Psoas muscle (tissue), 8 donors: ENCODE results near the gene PDZD2. TPM values are rescaled to one million over a fixed set of nuclear protein-coding genes. Genes with fewer than 3 reads are reported as not detected.

Source experiments
- ATAC-seq, 4 donors: fragments of 200-7000 bp; cut with Tn5 transposase; one replicate each; pipeline ENCODE4 v1.9.1; 2020; ENCODE audit warnings: moderate library complexity in 3 of 4, mild to moderate bottlenecking in 2 of 4
- DNase-seq, 2 donors: peaks; one replicate each; pipeline ENCODE4 v3.0.0-alpha.2; 2020
- H3K27ac ChIP-seq: fragments of 200-600 bp; one replicate; pipeline ENCODE4 v1.8.0; 2022
- H3K27me3 ChIP-seq, 3 donors: fragments of 200-600 bp in 1 of 3; one replicate each; pipeline versions ENCODE4 v1.6.1 to v1.8.0; 2013 to 2022; ENCODE audit warnings: low read length in 2 of 3, mild to moderate bottlenecking in 2 of 3, moderate library complexity in 1 of 3; ENCODE audit not compliant: insufficient read depth in 3 of 3
- H3K36me3 ChIP-seq, 2 donors: fragments of 200-600 bp in 1 of 2; one replicate each; pipeline versions ENCODE4 v1.6.1 to v1.8.0; 2013 to 2022; ENCODE audit warnings: low read depth in 1 of 2, mild to moderate bottlenecking in 1 of 2, moderate library complexity in 1 of 2; ENCODE audit not compliant: insufficient read depth in 1 of 2
- H3K4me1 ChIP-seq: fragments of 200-600 bp; one replicate; pipeline ENCODE4 v1.8.0; 2022
- H3K4me3 ChIP-seq: fragments of 200-600 bp; one replicate; pipeline ENCODE4 v1.8.0; 2022; ENCODE audit warnings: mild to moderate bottlenecking
- H3K9me3 ChIP-seq: fragments of 200-600 bp; one replicate; pipeline ENCODE4 v1.8.0; 2022
- CTCF ChIP-seq: fragments of 200-600 bp; IDR thresholded peaks from one replicate; pipeline ENCODE4 v1.8.0; 2022; ENCODE audit warnings: antibody characterized with exemption
- WGBS, 3 donors: extraction: QIAGEN DNeasy Blood & Tissue Kit; methylation state at CpG; one replicate each; pipeline versions ENCODE4 v1.1.6 to v1.1.7; 2013; 5-methylcytosine and 5-hydroxymethylcytosine counted together
- intact Hi-C, 2 donors: fragments of 100-400 bp; cut with DNase I; formaldehyde crosslinking; loops; one replicate each; pipeline versions ENCODE4 v1.11.0 to v1.14.2; 2022
- polyA plus RNA-seq, 3 donors: library from polyadenylated mRNA; stranded (reverse); fragments of 200-250 nt; gene quantifications; one replicate each; pipeline ENCODE4 v1.2.3, GENCODE V29; 2013
- total RNA-seq, 4 donors: library from RNA; stranded (reverse); fragmentation: NEBNext Ultra II Directional in 2 of 4; extraction: Animal tissue kit (Norgen Biotek cat#: 25700) in 2 of 4; gene quantifications; one replicate each; pipeline versions ENCODE4 v1.2.1 to v1.2.4, GENCODE V29; 2021 to 2023
- donor health status: healthy with polysubstance abuse.
- donor health status: DM: no; HTN: no; CAD: no; lungs with moderate emphysema.
- donor health status: Bipolar disorder and iron deficiency.
- donor health status: healthy.
- donor health status: DM: yes; HTN: yes; CAD: no.
- donor health status: DM: no; HTN: no; CAD: no.
- donor health status: DM: no; HTN: no; CAD: no.
- donor health status: DM: yes; HTN: yes; CAD: no.

PDZD2 gene
- total and polyA plus RNA-seq, 7 donors, result 1.4 to 17.5 (median 4.5) TPM

DNA sequence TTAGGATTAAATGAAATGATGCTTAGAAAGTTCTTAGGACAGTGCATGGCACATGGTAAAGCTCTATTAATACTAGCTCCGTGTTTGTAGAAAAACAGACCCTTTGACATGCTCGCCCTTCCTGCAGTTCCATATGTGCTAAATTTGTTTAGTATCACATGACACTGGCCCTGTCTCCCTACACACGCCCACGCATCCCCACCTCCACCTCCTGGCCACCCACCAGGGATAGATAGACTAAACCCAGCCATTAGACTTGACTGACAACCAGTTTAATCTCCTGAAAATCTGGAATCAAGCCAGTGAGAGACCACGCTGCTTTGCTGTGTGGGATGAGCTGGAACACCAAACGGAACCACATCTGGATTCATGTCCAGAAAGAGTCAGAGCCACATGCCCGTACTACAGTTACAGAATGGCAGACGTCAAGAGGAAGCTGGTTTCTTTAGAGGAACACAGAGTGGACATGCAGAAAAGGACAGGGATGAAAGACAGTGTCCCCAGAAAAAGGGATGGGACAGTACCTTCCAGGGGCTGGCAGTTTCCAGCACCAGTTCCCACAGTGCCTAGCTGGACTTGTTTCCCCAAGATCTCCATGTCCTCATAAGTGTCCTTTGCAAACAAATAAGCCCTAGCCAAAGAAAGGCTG is 186.1 kb downstream of the PDZD2 start:
- intact Hi-C loops, result loop anchor here (2.0 to 5.0 kb wide), 4 partner anchors 252 to 268 kb away; no protein-coding TSS in a partner anchor
- TF ChIP-seq CTCF, result no peak
- no peaks in the 10 kb centered on the region for H3K36me3 ChIP-seq
- 38 to 44% (median 42%) methylated on average over 8 of the region's 8 CpGs for WGBS, 3 donors
- no peak for DNase-seq
- peak in 1 of 4 donors; percentile 36 for ATAC-seq
- no peaks in the 10 kb centered on the region for H3K27me3 ChIP-seq
- H3K27ac ChIP-seq, result no peak overlapping the region
- H3K4me3 ChIP-seq, result no peak overlapping the region
- no peaks in the 10 kb centered on the region for H3K9me3 ChIP-seq
- no peaks in the 10 kb centered on the region for H3K4me1 ChIP-seq

GRCh38 chr5:31825518-31826068 is 186.7 kb downstream of the PDZD2 start:
- WGBS, 3 donors, result 15 to 20% (median 17%) methylated on average over 8 of the region's 8 CpGs
- DNase-seq (peak in 1 of 2 donors; percentile 17), ATAC-seq (peak; percentile 60 to 81 (median 78))
- TF ChIP-seq CTCF, result peak; percentile 73
- Histone ChIP-seq H3K4me3 (no peak overlapping the region), H3K4me1 (no peaks in the 10 kb centered on the region), H3K36me3 (no peaks in the 10 kb centered on the region), H3K9me3 (no peaks in the 10 kb centered on the region), H3K27ac (no peak overlapping the region), H3K27me3 (no peaks in the 10 kb centered on the region)
- intact Hi-C loops, result loop anchor here (2.0 to 5.0 kb wide), 4 partner anchors 251 to 267 kb away; no protein-coding TSS in a partner anchor

- no peaks in the 10 kb centered on the region for H3K36me3 ChIP-seq
- no peak overlapping the region for H3K4me3 ChIP-seq
- no peak for DNase-seq
- no peaks in the 10 kb centered on the region for H3K4me1 ChIP-seq
- no peak overlapping the region for H3K27ac ChIP-seq
- no peaks in the 10 kb centered on the region for H3K9me3 ChIP-seq
- no peaks in the 10 kb centered on the region for H3K27me3 ChIP-seq
- intact Hi-C loops, result loop anchor here in 1 of 2 donors (5.0 kb wide), 2 partner anchors 249 to 264 kb away; no protein-coding TSS in a partner anchor
- no peak for TF ChIP-seq CTCF
- 96 to 100% (median 97%) methylated on average over 1 of the region's 1 CpG for WGBS, 3 donors
- no peak for ATAC-seq
Observed at GRCh38 chr5:31827867-31828266, 188.9 kb downstream of the PDZD2 start.

DNA sequence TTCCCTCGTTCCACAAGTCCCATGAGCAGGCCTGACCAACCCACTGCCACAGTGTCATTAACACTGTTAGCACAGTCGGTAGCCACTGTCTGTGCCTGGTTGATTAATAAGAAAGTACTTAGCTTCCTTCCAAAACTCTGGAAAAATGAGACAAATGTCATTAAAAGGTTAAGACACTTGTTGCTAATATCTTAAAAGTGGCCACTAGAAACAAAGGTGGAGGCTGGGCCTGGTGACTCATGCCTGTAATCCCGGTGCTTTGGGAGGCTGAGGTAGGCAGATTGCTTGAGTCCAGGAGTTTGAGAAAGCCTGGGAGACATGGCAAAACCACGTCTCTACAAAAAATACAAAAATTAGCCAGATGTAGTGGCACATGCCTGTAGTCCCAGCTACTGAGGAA is 194.0 kb downstream of the PDZD2 start:
- H3K36me3 ChIP-seq, result no peaks in the 10 kb centered on the region
- intact Hi-C loops, result no loop called here
- H3K4me1 ChIP-seq, result no peaks in the 10 kb centered on the region
- no peaks in the 10 kb centered on the region for H3K27me3 ChIP-seq
- H3K9me3 ChIP-seq, result no peaks in the 10 kb centered on the region
- TF ChIP-seq CTCF, result no peak
- ATAC-seq (no peak), DNase-seq (no peak)
- 78 to 84% (median 81%) methylated on average over 4 of the region's 4 CpGs for WGBS, 3 donors
- no peak overlapping the region for H3K27ac ChIP-seq
- no peak overlapping the region for H3K4me3 ChIP-seq
